Mesothelial cell of epicardium (in vitro differentiated cells): ENCODE results near the gene STARD10. TPM values are rescaled to one million over a fixed set of nuclear protein-coding genes. Genes with fewer than 3 reads are reported as not detected.
"Not testable (repeated sequence)": the region's sequence is repeated elsewhere in the genome, so short reads cannot be mapped to it uniquely, and the experiment has no call there.

Experiments
- DNase-seq, 2 experiments: peaks; one replicate each; pipeline ENCODE4 v3.0.0; 2021; ENCODE audit warnings: low spot score in 2 of 2; ENCODE audit not compliant: unreplicated experiment in 2 of 2
- H3K27ac Mint-ChIP-seq: 2 replicates; pipeline ENCODE4 v1.8.0; 2021; ENCODE audit warnings: mixed read lengths
- H3K27me3 Mint-ChIP-seq: 2 replicates; pipeline ENCODE4 v1.8.0; 2021; ENCODE audit warnings: low read depth, mixed read lengths
- H3K36me3 Mint-ChIP-seq: 2 replicates; pipeline ENCODE4 v1.8.0; 2021; ENCODE audit warnings: mixed read lengths
- H3K4me1 Mint-ChIP-seq: 2 replicates; pipeline ENCODE4 v1.8.0; 2021; ENCODE audit warnings: mixed read lengths
- H3K4me3 Mint-ChIP-seq: 2 replicates; pipeline ENCODE4 v1.8.0; 2021; ENCODE audit warnings: mild to moderate bottlenecking, moderate library complexity, mixed read lengths
- H3K9me3 Mint-ChIP-seq: 2 replicates; pipeline ENCODE4 v1.8.0; 2021; ENCODE audit warnings: mixed read lengths
- total RNA-seq: library from RNA; stranded (reverse); gene quantifications from 3 replicates; pipeline ENCODE4 v1.2.1, GENCODE V29; 2021
- TF ChIP-seq, protein P1 (sequence below): fragments of 200-600 bp; sonication (generic); IDR thresholded peaks from one replicate; pipeline ENCODE4 v1.5.0; 2021; ENCODE audit warnings: antibody characterized with exemption; ENCODE audit not compliant: unreplicated experiment

Gene STARD10
- total RNA-seq, 1 donor from 2014 or later, result 54.9 TPM

GRCh38 chr11:72807021-72807693, 13.3 kb upstream of the STARD10 start:
- H3K4me1 Mint-ChIP-seq, result peaks cover 3% of the 10 kb centered on the region
- no peak overlapping the region for H3K27ac Mint-ChIP-seq
- H3K27me3 Mint-ChIP-seq, result no peaks in the 10 kb centered on the region
- no peak for DNase-seq
- peaks cover 12% of the 10 kb centered on the region for H3K36me3 Mint-ChIP-seq
- H3K4me3 Mint-ChIP-seq, result no peak overlapping the region
- H3K9me3 Mint-ChIP-seq, result no peaks in the 10 kb centered on the region
- TF ChIP-seq, protein P1, sequence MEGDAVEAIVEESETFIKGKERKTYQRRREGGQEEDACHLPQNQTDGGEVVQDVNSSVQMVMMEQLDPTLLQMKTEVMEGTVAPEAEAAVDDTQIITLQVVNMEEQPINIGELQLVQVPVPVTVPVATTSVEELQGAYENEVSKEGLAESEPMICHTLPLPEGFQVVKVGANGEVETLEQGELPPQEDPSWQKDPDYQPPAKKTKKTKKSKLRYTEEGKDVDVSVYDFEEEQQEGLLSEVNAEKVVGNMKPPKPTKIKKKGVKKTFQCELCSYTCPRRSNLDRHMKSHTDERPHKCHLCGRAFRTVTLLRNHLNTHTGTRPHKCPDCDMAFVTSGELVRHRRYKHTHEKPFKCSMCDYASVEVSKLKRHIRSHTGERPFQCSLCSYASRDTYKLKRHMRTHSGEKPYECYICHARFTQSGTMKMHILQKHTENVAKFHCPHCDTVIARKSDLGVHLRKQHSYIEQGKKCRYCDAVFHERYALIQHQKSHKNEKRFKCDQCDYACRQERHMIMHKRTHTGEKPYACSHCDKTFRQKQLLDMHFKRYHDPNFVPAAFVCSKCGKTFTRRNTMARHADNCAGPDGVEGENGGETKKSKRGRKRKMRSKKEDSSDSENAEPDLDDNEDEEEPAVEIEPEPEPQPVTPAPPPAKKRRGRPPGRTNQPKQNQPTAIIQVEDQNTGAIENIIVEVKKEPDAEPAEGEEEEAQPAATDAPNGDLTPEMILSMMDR, result no peak

- H3K36me3 Mint-ChIP-seq, result peaks cover 12% of the 10 kb centered on the region
- not testable (repeated sequence) for H3K9me3 Mint-ChIP-seq, H3K27ac Mint-ChIP-seq, H3K4me3 Mint-ChIP-seq, H3K4me1 Mint-ChIP-seq, DNase-seq, H3K27me3 Mint-ChIP-seq
These were observed 12.5 kb upstream of the STARD10 start for GRCh38 chr11:72806378-72806777.

DNA sequence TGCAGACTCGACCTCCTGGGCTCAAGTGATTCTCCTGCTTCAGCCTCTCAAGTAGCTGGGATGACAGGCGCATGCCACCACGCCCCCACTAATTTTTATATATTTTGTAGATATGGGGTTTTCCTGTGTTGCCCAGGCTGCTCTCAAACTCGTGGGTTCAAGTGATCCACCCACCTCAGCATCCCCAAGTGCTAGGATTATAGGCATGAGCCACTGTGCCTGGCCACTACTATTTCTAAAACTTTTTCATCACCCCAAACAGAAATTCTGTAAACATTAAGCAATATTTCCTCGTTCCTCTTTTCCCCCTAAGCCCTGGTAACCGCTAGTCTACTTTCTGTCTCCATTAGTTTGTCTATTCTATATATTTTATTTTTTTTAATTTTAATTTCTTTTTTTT, 11.4 kb upstream of the STARD10 start:
- H3K9me3 Mint-ChIP-seq, result no peaks in the 10 kb centered on the region
- peaks cover 7% of the 10 kb centered on the region for H3K36me3 Mint-ChIP-seq
- H3K4me1 Mint-ChIP-seq, result no peaks in the 10 kb centered on the region
- TF ChIP-seq, protein P1, result no peak
- H3K4me3 Mint-ChIP-seq, result no peak overlapping the region
- H3K27ac Mint-ChIP-seq, result no peak overlapping the region
- H3K27me3 Mint-ChIP-seq, result no peaks in the 10 kb centered on the region
- no peak for DNase-seq

DNA sequence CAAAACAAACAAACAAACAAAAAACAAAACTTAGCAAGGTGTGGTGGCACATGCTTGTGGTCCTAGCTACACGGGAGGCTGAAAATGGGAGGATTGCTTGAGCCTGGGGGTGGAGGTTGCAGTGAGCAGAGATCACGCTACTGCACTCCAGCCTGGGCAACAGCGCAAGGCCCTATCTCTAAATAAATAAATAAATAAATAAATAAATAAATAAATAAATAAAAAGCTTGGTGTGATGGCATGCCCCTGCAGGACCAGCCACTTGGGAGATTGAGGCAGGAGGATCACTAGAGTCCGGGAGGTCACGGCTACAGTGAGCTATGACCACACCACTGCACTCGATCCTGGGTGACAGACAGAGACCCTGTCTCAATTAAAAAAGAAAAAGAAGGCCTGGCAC, 9.0 kb upstream of the STARD10 start:
- Mint-ChIP-seq H3K36me3 (no peaks in the 10 kb centered on the region), H3K27me3 (no peaks in the 10 kb centered on the region), H3K4me1 (peaks cover 2% of the 10 kb centered on the region), H3K4me3 (no peak overlapping the region), H3K9me3 (no peaks in the 10 kb centered on the region), H3K27ac (no peak overlapping the region)
- no peak for DNase-seq
- TF ChIP-seq, protein P1, result no peak

DNA sequence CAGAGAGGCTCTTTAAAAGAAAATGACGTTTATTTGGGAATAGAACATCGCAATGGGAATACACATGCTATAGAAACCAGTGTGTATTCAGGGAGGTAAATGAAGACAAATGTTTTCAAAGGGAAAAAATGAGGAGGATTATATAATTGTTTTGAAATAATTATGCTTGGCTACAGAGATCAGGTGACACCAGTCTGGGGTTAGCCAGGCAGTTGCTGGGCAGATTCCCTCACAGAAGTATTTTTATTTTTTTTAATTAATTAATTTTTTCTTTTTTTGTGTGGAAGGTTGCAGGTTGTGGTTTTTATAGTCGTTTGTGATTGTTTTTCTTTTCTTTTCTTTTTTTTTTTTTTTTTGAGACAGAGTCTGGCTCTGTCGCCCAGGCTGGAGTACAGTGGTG, 5.6 kb upstream of the STARD10 start:
- H3K4me1 Mint-ChIP-seq, result peaks cover 7% of the 10 kb centered on the region
- H3K9me3 Mint-ChIP-seq, result no peaks in the 10 kb centered on the region
- no peak overlapping the region for H3K4me3 Mint-ChIP-seq
- H3K27me3 Mint-ChIP-seq, result no peaks in the 10 kb centered on the region
- no peaks in the 10 kb centered on the region for H3K36me3 Mint-ChIP-seq
- no peak overlapping the region for H3K27ac Mint-ChIP-seq
- TF ChIP-seq, protein P1, result no peak
- DNase-seq, result no peak

DNA sequence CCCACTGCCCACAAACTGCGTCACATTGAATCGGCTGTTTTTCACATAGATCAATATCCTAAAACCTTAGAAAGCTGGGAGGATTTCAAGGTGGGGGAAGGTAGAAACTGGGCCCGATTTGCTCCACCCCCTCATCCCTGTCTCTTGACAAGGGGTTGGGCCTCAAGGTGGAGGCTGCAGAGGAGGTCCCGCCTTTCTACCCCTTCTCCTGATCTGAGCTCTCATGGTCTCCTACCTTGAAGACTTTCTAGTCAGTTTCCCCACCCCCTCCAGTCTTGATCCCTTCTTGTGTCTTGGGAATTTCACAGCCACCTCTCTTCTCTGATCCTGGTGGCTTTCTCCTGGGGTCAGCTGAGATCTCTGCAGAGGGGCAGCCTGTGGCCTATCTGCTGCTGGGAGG, 4.5 kb upstream of the STARD10 start:
- TF ChIP-seq, protein P1, result no peak
- no peaks in the 10 kb centered on the region for H3K27me3 Mint-ChIP-seq
- no peak overlapping the region for H3K4me3 Mint-ChIP-seq
- DNase-seq, result no peak
- peak overlapping the region; percentile 67 for H3K27ac Mint-ChIP-seq
- H3K9me3 Mint-ChIP-seq, result no peaks in the 10 kb centered on the region
- no peaks in the 10 kb centered on the region for H3K36me3 Mint-ChIP-seq
- H3K4me1 Mint-ChIP-seq, result peaks cover 13% of the 10 kb centered on the region
